WTC11 (cell line): ENCODE data around the gene TMEM178A. TPM values are rescaled to one million over a fixed set of nuclear protein-coding genes. Genes with fewer than 3 reads are reported as not detected.

Experiments used
- ATAC-seq: fragments of 200-7000 bp; cut with Tn5 transposase; 2 replicates; pipeline ENCODE4 v1.10.0; 2021; ENCODE audit warnings: mild to moderate bottlenecking, moderate library complexity
- CTCF ChIA-PET: fragments of 300-600 bp; sonication (Branson Sonifier 250); formaldehyde crosslinking; loops from one replicate; lab custom pipeline; 2021; ENCODE audit warnings: antibody characterized with exemption; lab: Charles Lee
- POLR2A ChIA-PET: fragments of 350-600 bp; sonication (Branson Sonifier 250); formaldehyde crosslinking; loops from one replicate; lab custom pipeline; 2021; ENCODE audit warnings: antibody characterized with exemption; lab: Charles Lee
- DNase-seq: peaks from one replicate; pipeline ENCODE4 v3.0.0; 2021; ENCODE audit warnings: low spot score
- H3K27ac Mint-ChIP-seq: 2 replicates; pipeline ENCODE4 v1.8.0; 2021; ENCODE audit warnings: mixed read lengths
- H3K27me3 Mint-ChIP-seq: 2 replicates; pipeline ENCODE4 v1.8.0; 2021; ENCODE audit warnings: low read depth, mild to moderate bottlenecking, moderate library complexity, mixed read lengths
- H3K36me3 Mint-ChIP-seq: 2 replicates; pipeline ENCODE4 v1.8.0; 2021; ENCODE audit warnings: mixed read lengths
- H3K4me1 Mint-ChIP-seq: 2 replicates; pipeline ENCODE4 v1.8.0; 2022; ENCODE audit warnings: mixed read lengths
- H3K4me3 Mint-ChIP-seq: 2 replicates; pipeline ENCODE4 v1.8.0; 2021; ENCODE audit warnings: mild to moderate bottlenecking, moderate library complexity, mixed read lengths
- H3K9me3 Mint-ChIP-seq: 2 replicates; pipeline ENCODE4 v1.8.0; 2021; ENCODE audit warnings: mixed read lengths
- ARID4B ChIP-seq: sonication (generic); formaldehyde crosslinking; IDR thresholded peaks from 2 replicates; pipeline ENCODE4 v1.8.0; 2023; ENCODE audit warnings: missing genetic modification reagents, mild to moderate bottlenecking, borderline replicate concordance
- ATF3 ChIP-seq: sonication (generic); formaldehyde crosslinking; conservative IDR thresholded peaks from 2 replicates; pipeline ENCODE4 v1.8.1; 2022; ENCODE audit warnings: mild to moderate bottlenecking, missing genetic modification reagents
- CDX4 ChIP-seq: fragments of 250-450 bp; sonication (Bioruptor Pico); IDR thresholded peaks from 2 replicates; pipeline ENCODE4 v1.9.0; 2021; ENCODE audit warnings: moderate library complexity, mild to moderate bottlenecking, inconsistent platforms, borderline replicate concordance
- CTCF ChIP-seq: fragments of 200-600 bp; IDR thresholded peaks from 2 replicates; pipeline ENCODE4 v1.8.0; 2022; ENCODE audit warnings: antibody characterized with exemption
- E2F4 ChIP-seq: sonication (generic); formaldehyde crosslinking; IDR thresholded peaks from 2 replicates; pipeline ENCODE4 v1.8.1; 2022; ENCODE audit warnings: low read depth, mild to moderate bottlenecking, moderate library complexity, missing genetic modification reagents, borderline replicate concordance
- ERG ChIP-seq: fragments of 250-450 bp; sonication (Bioruptor Pico); IDR thresholded peaks from 2 replicates; pipeline ENCODE4 v1.8.0; 2021; ENCODE audit warnings: mild to moderate bottlenecking
- PRDM15 ChIP-seq: sonication (generic); formaldehyde crosslinking; IDR thresholded peaks from 2 replicates; pipeline ENCODE4 v1.8.0; 2022; ENCODE audit warnings: missing genetic modification reagents
- SMAD3 ChIP-seq: sonication (generic); formaldehyde crosslinking; IDR thresholded peaks from 2 replicates; pipeline ENCODE4 v1.8.0; 2022; ENCODE audit warnings: missing genetic modification reagents, mild to moderate bottlenecking, borderline replicate concordance
- SOX15 ChIP-seq: fragments of 250-450 bp; sonication (Bioruptor Pico); IDR thresholded peaks from 2 replicates; pipeline ENCODE4 v1.9.0; 2021; ENCODE audit warnings: mild to moderate bottlenecking
- TEAD4 ChIP-seq: sonication (generic); formaldehyde crosslinking; IDR thresholded peaks from 2 replicates; pipeline ENCODE4 v1.8.0; 2022; ENCODE audit warnings: mild to moderate bottlenecking, missing genetic modification reagents
- ZMAT4 ChIP-seq: fragments of 250-450 bp; sonication (Bioruptor Pico); IDR thresholded peaks from 2 replicates; pipeline ENCODE4 v1.9.0; 2021; ENCODE audit warnings: mild to moderate bottlenecking
- ZNF121 ChIP-seq: sonication (generic); formaldehyde crosslinking; IDR thresholded peaks from 2 replicates; pipeline ENCODE4 v1.8.0; 2023; ENCODE audit warnings: missing genetic modification reagents
- ZNF263 ChIP-seq: sonication (generic); formaldehyde crosslinking; IDR thresholded peaks from 2 replicates; pipeline ENCODE4 v1.8.1; 2022; ENCODE audit warnings: low read depth, mild to moderate bottlenecking, moderate library complexity, missing genetic modification reagents
- ZNF512 ChIP-seq: sonication (generic); formaldehyde crosslinking; IDR thresholded peaks from 2 replicates; pipeline ENCODE4 v1.8.1; 2022; ENCODE audit warnings: missing genetic modification reagents, borderline replicate concordance
- ZNF532 ChIP-seq: fragments of 250-450 bp; sonication (Bioruptor Pico); IDR thresholded peaks from 2 replicates; pipeline ENCODE4 v1.9.0; 2021; ENCODE audit warnings: mild to moderate bottlenecking, borderline replicate concordance
- total RNA-seq: library from RNA; stranded (reverse); gene quantifications from 3 replicates; pipeline ENCODE4 v1.2.3, GENCODE V29; 2021

The TMEM178A gene
- total RNA-seq, 1 experiment from 2014 or later = 14.5 TPM

GRCh38 chr2:39620067-39620466, 45.6 kb upstream of the TMEM178A start (continued):
- TF ChIP-seq CTCF = no peak
- no peak for TF ChIP-seq TEAD4 (CRISPR knock-in tag)
- TF ChIP-seq ZNF121 = no peak
- TF ChIP-seq ARID4B (CRISPR knock-in tag) = no peak

- Mint-ChIP-seq H3K27ac (no peak overlapping the region), H3K36me3 (no peaks in the 10 kb centered on the region), H3K4me1 (peaks cover 13% of the 10 kb centered on the region), H3K4me3 (no peak overlapping the region), H3K27me3 (no peaks in the 10 kb centered on the region), H3K9me3 (no peaks in the 10 kb centered on the region)
- no peak for DNase-seq
- POLR2A ChIA-PET = no interaction called here
- CTCF ChIA-PET = no interaction called here
- ATAC-seq = no peak
- TF ChIP-seq ERG (CRISPR knock-in tag) (no peak), SMAD3 (CRISPR knock-in tag) (no peak), SOX15 (CRISPR knock-in tag) (no peak), PRDM15 (CRISPR knock-in tag) (no peak), CDX4 (CRISPR knock-in tag) (no peak), ZMAT4 (CRISPR knock-in tag) (no peak), E2F4 (CRISPR knock-in tag) (no peak), ZNF263 (CRISPR knock-in tag) (no peak), ZNF532 (CRISPR knock-in tag) (no peak), ATF3 (CRISPR knock-in tag) (no peak), ZNF512 (no peak)
Measured at GRCh38 chr2:39621596-39621995, 44.1 kb upstream of the TMEM178A start.
